DLD1 (cell line): Measurements from ENCODE around the gene DNAJB11.
"Not testable (repeated sequence)": the region's sequence is repeated elsewhere in the genome, so short reads cannot be mapped to it uniquely, and the experiment has no call there.

Experiments used
- in situ Hi-C: cut with HindIII; loops from 2 replicates; pipeline ENCODE4 v1.10.0; 2017; ENCODE audit warnings: low sequenced_read_pairs

DNAJB11 gene

DNA sequence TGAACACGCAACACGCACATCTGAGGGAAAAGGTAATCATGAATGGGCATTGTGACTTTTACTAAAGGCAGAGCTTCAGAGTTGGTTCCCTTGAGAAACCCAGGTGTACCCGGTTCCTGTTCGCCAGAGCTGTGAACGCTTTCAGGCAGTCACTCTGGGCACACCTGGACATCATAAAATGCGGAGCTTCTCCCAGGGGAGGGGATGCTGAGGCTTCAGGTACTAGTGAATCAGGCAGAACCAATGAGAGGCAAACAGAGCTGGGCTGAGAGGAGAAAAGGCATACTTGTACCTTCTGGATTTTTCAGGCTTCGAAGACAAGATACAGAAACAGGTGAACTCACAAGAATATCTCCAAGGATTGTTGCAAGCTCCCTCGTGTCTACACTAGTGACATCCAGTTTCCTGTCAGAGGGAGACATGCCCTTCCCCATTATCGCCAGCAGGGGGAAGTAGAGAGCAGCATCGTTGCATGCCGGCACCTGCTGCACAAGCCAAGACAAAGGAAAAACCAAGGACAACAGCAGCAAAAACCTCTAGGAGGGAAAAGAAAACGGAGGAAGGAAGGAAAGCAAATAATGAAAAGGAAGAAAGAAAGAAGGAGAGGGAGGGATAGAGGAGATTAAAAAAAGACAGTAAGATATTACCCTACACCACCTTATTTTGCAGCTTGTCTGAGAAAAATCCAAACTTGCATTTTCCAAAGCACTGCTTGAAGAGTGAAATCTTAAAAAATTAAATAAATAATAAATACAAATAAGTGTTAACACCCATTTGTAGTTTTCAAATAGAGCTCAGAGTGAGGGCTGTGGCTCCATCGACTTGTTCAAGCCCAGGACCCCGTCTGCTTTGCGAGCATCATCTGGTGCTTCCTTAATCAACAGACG is 44.3 kb downstream of the DNAJB11 start:
- in situ Hi-C loops = no loop called here

DNA sequence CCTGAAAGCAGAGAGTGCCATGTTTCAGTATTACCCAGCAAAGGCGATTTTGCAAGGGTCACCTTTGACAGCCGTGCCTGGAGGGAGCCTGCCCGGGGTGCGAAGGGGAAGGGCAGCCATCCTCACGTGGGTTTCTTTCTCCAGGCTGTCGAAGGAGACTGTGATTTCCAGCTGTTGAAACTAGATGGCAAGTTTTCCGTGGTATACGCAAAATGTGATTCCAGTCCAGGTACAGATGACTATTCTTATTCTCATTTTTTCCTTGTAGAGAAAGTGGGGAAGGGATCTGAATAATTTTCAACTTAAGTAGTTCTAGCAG is 45.7 kb downstream of the DNAJB11 start:
- in situ Hi-C loops = no loop called here

- in situ Hi-C loops = no loop called here
Observed at GRCh38 chr3:186617036-186617946, 46.8 kb downstream of the DNAJB11 start.

DNA sequence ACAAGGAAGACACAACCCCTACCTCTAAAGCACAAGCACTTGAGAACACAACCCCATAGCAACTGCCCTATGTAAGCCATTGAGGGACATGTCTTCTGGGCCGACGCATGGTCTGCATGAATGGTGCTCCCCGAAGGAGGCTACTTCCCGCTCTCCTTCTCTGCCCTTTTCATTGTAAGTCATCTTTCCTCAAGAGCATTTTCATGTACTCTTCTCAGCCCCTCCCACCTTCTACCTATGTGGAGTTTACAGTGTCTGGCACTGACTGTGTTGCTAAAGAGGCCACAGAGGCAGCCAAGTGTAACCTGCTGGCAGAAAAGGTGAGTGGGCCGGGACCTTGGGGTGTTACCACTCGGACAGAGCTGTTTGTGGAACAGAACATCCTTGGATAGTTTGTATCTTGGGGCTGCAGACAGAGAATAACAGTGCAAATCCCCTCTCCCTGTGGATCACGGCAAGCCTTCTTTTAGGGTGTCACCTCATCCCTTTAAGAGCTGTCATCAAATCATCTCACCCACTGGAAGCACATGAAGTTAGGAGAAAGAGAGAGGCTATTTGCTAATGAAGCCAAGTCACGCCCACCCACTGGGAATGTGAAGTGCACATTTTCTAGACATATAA is 47.9 kb downstream of the DNAJB11 start:
- in situ Hi-C loops = no loop called here

DNA sequence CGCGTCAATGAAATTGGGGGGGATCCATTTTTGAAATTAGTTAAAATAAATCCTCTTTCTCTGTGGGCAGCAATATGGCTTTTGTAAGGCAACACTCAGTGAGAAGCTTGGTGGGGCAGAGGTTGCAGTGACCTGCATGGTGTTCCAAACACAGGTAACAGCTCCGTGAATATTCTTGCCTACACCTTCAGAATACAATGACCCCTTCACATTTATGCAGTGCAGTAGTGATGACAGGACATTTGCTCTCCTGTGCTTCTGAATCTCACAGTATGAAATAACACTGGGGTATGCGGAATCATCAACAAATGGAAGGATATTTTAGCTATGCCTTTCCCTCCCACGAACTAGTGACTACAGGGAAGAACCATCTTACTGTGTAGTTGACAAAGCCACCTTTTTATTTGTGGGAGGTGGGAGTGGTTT is 49.3 kb downstream of the DNAJB11 start:
- in situ Hi-C loops = no loop called here

DNA sequence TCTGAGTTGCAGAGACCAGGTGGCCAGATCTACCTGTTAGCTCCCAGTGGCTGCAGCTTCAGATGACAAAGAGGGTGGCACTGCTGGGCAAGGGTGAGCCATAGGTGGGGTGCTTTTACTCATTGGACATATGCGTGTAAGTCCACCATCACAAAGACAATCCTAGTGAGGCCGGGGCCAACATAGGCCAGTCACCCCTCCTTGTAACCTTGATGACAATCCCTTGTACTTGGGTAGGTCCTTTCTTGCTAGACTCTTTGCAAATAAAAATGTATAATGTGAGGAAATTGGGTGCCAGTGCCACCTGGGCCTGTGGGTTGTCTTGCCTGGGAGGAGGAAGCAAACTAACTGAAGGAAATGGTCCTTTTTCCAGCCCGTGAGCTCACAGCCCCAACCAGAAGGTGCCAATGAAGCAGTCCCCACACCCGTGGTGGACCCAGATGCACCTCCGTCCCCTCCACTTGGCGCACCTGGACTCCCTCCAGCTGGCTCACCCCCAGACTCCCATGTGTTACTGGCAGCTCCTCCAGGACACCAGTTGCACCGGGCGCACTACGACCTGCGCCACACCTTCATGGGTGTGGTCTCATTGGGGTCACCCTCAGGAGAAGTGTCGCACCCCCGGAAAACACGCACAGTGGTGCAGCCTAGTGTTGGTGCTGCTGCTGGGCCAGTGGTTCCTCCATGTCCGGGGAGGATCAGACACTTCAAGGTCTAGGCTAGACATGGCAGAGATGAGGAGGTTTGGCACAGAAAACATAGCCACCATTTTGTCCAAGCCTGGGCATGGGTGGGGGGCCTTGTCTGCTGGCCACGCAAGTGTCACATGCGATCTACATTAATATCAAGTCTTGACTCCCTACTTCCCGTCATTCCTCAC is 49.9 kb downstream of the DNAJB11 start:
- in situ Hi-C loops = no loop called here

- in situ Hi-C loops = no loop called here
Observed at GRCh38 chr3:186621894-186622650, 51.6 kb downstream of the DNAJB11 start.

- in situ Hi-C loops = no loop called here
Observed at GRCh38 chr3:186622651-186623310, 52.3 kb downstream of the DNAJB11 start.

DNA sequence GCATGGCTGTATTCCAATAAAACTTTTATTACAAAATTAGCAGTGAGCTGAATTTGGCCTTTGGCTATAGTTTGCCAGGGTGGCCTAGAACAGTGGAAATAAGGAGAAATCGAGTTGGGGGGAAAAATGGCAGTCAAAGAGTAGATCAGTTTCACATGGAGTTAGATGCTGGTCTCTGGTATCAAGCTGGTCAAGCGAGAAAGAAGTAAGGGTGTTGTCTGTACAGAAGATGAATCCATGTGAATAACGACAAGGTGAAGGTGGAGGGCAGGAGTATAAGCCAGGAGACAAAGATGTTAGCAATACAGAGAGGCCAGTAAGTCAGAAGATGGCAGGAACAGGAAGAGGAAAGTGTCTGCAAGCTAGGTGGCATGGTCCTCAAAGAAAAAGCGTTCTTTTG is 54.1 kb downstream of the DNAJB11 start:
- in situ Hi-C loops = no loop called here

DNA sequence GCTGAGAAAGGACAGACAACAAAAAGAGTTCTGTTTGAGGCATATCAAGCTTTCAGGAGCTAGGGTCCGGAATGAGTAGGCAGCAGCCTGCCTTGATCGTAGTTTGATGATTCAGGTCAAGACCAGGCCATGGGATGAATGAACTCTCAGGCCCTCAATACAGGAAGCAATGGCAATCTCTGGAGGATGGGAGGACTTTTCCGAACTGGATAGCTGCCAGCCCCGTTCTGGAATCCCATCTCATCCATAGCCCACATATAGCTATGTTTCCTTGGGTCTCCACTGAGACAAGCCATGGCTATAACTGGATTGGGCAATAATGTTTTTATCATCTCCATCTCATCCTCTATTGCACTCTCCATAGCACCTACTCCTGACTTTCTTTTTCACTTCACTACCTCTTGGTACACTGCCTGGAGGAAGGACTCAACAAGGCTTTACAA is 55.1 kb downstream of the DNAJB11 start:
- in situ Hi-C loops = no loop called here

- in situ Hi-C loops = no loop called here
Observed at GRCh38 chr3:186626254-186626847, 55.8 kb downstream of the DNAJB11 start.

- in situ Hi-C loops = no loop called here
Observed at GRCh38 chr3:186627852-186628414, 57.4 kb downstream of the DNAJB11 start.

- in situ Hi-C loops = no loop called here
Observed at GRCh38 chr3:186628756-186629155, 58.2 kb downstream of the DNAJB11 start.

- in situ Hi-C loops = no loop called here
Observed at GRCh38 chr3:186630950-186631641, 60.6 kb downstream of the DNAJB11 start.

GRCh38 chr3:186633481-186633880 is 63.0 kb downstream of the DNAJB11 start:
- in situ Hi-C loops = no loop called here

GRCh38 chr3:186634207-186634606 is 63.7 kb downstream of the DNAJB11 start:
- in situ Hi-C loops = not testable (repeated sequence)
